Right lobe of liver (tissue), 4 donors: Measurements from ENCODE around the gene SSTR5.

Experiments used
- CTCF ChIP-seq, 4 donors: fragments of 200-600 bp in 3 of 4; fragments of 450-650 bp in 1 of 4; IDR thresholded peaks; one replicate each; pipeline versions ENCODE4 v1.5.1 to v1.8.0; 2016 to 2022; ENCODE audit warnings: antibody characterized with exemption in 4 of 4, mild to moderate bottlenecking in 2 of 4
- POLR2A ChIP-seq: fragments of 450-650 bp; IDR thresholded peaks from one replicate; pipeline ENCODE4 v1.6.1; 2017; ENCODE audit warnings: antibody characterized with exemption, mild to moderate bottlenecking
- donor health status: DM: no; HTN: no; CAD: no.
- donor health status: DM: no; HTN: no; CAD: no.
- donor health status: DM: no; HTN: yes; CAD: no.

- TF ChIP-seq CTCF (IDR thresholded peaks at IDR 0.05) (no peak), POLR2A (no peak)
Observed at GRCh38 chr16:1120577-1120941, 48.0 kb downstream of the SSTR5 start.
